Measurements from ENCODE around the gene HFM1. TPM values are rescaled to one million over a fixed set of nuclear protein-coding genes. Genes with fewer than 3 reads are reported as not detected.

Gene HFM1
- total RNA-seq, 2 donors from 2014 or later, result 2.6 to 3.0 TPM

- H3K4me3 ChIP-seq, result no peak overlapping the region
- no peak for DNase-seq (ENCODE audit: low spot score)
- H3K9me3 ChIP-seq, result no peaks in the 10 kb centered on the region
- no peaks in the 10 kb centered on the region for H3K4me1 ChIP-seq
- no peak for TF ChIP-seq CTCF (IDR thresholded peaks at IDR 0.05)
- no peaks in the 10 kb centered on the region for H3K27me3 ChIP-seq
- H3K27ac ChIP-seq, result no peak overlapping the region
- no peaks in the 10 kb centered on the region for H3K36me3 ChIP-seq
Measured at GRCh38 chr1:91345395-91346005, 59.1 kb downstream of the HFM1 start.

GRCh38 chr1:91338501-91338900 is 66.1 kb downstream of the HFM1 start:
- Histone ChIP-seq H3K4me3 (no peak overlapping the region), H3K27ac (no peak overlapping the region), H3K4me1 (no peaks in the 10 kb centered on the region), H3K27me3 (no peaks in the 10 kb centered on the region), H3K36me3 (no peaks in the 10 kb centered on the region), H3K9me3 (no peaks in the 10 kb centered on the region)
- no peak for TF ChIP-seq CTCF (IDR thresholded peaks at IDR 0.05)
- no peak for DNase-seq (ENCODE audit: low spot score)

- no peaks in the 10 kb centered on the region for H3K4me1 ChIP-seq
- no peak for TF ChIP-seq CTCF (IDR thresholded peaks at IDR 0.05)
- H3K27me3 ChIP-seq, result no peaks in the 10 kb centered on the region
- no peak for DNase-seq (ENCODE audit: low spot score)
- no peaks in the 10 kb centered on the region for H3K36me3 ChIP-seq
- peaks cover 0 to 7% of the 10 kb centered on the region in 2 donors for H3K9me3 ChIP-seq
- H3K27ac ChIP-seq, result no peak overlapping the region
- H3K4me3 ChIP-seq, result no peak overlapping the region
Measured at GRCh38 chr1:91335603-91336002, 69.0 kb downstream of the HFM1 start.

- Histone ChIP-seq H3K36me3 (no peaks in the 10 kb centered on the region), H3K4me3 (no peak overlapping the region), H3K4me1 (no peaks in the 10 kb centered on the region), H3K27me3 (no peaks in the 10 kb centered on the region), H3K9me3 (peaks cover 0 to 7% of the 10 kb centered on the region in 2 donors), H3K27ac (no peak overlapping the region)
- TF ChIP-seq CTCF (IDR thresholded peaks at IDR 0.05), result no peak
- DNase-seq (ENCODE audit: low spot score), result no peak
Measured at GRCh38 chr1:91334856-91335255, 69.8 kb downstream of the HFM1 start.

- no peak for TF ChIP-seq CTCF (IDR thresholded peaks at IDR 0.05)
- no peaks in the 10 kb centered on the region for H3K9me3 ChIP-seq
- no peak overlapping the region for H3K27ac ChIP-seq
- H3K36me3 ChIP-seq, result no peaks in the 10 kb centered on the region
- no peaks in the 10 kb centered on the region for H3K4me1 ChIP-seq
- H3K27me3 ChIP-seq, result no peaks in the 10 kb centered on the region
- H3K4me3 ChIP-seq, result no peak overlapping the region
- no peak for DNase-seq (ENCODE audit: low spot score)
Measured at GRCh38 chr1:91325456-91325855, 79.2 kb downstream of the HFM1 start.

GRCh38 chr1:91314643-91315042 is 90.0 kb downstream of the HFM1 start:
- no peaks in the 10 kb centered on the region for H3K9me3 ChIP-seq
- no peaks in the 10 kb centered on the region for H3K27me3 ChIP-seq
- no peaks in the 10 kb centered on the region for H3K4me1 ChIP-seq
- no peaks in the 10 kb centered on the region for H3K36me3 ChIP-seq
- H3K27ac ChIP-seq, result no peak overlapping the region
- TF ChIP-seq CTCF (IDR thresholded peaks at IDR 0.05), result no peak
- no peak overlapping the region for H3K4me3 ChIP-seq
- DNase-seq (ENCODE audit: low spot score), result no peak

Measured in right atrium auricular region (tissue), 2 donors.